K562 (cell line): ENCODE data around the gene ITIH3. TPM values are rescaled to one million over a fixed set of nuclear protein-coding genes. Genes with fewer than 3 reads are reported as not detected.

Source experiments
- ATAC-seq: fragments of 200-7000 bp; cut with Tn5 transposase; 3 replicates; pipeline ENCODE4 v1.9.1; 2020; ENCODE audit warnings: moderate library complexity
- BruUV-seq: library from RNA; stranded (reverse); fragments of 400-500 nt; replicated peaks from 2 replicates; lab custom pipeline; 2021; lab: Mats Ljungman, UMichigan
- CTCF ChIA-PET: fragments of 300-600 bp; formaldehyde crosslinking; extraction: SDS; loops from one replicate; lab custom pipeline; 2021; ENCODE audit warnings: low intra/inter-chr PET ratio; lab: Yijun Ruan, JAX
- POLR2A ChIA-PET: fragments of 300-600, 350-650 bp; sonication (Branson Sonifier 250); formaldehyde crosslinking; extraction: SDS; loops from one replicate; lab custom pipeline; 2021; ENCODE audit warnings: antibody characterized with exemption, inconsistent platforms; lab: Yijun Ruan, JAX
- DNase-seq, 4 experiments: peaks; one replicate each; pipeline versions ENCODE4 v3.0.0 to v3.0.0-alpha.2; 2011 to 2018; ENCODE audit warnings: low spot score in 3 of 4, mixed read lengths in 3 of 4; ENCODE audit errors: extremely low read depth in 1 of 4
- FAIRE-seq: peaks from 2 replicates; lab custom pipeline; 2011; peaks lifted over from hg19 to GRCh38; lab: Jason Lieb, UNC
- H2AFZ ChIP-seq: 2 replicates; pipeline ENCODE4 v1.6.0; 2011; ENCODE audit warnings: low read depth, low read length, control low read depth, inconsistent platforms
- H3K27ac ChIP-seq: fragments of 200-600 bp; 3 replicates; pipeline ENCODE4 v1.8.0; 2011; ENCODE audit warnings: low read depth, mild to moderate bottlenecking, control low read depth, inconsistent platforms, low read length, moderate library complexity, mixed read lengths; ENCODE audit errors: extremely low read depth
- H3K27me3 ChIP-seq, 2 experiments: fragments of 300-600 bp in 1 of 2; 2 replicates in 1 of 2; 3 replicates in 1 of 2; pipeline versions ENCODE4 v1.6.0 to v1.8.0; 2011; ENCODE audit warnings: inconsistent platforms in 2 of 2, low read length in 2 of 2, mild to moderate bottlenecking in 1 of 2, mixed read lengths in 1 of 2, moderate library complexity in 1 of 2; ENCODE audit not compliant: control insufficient read depth in 2 of 2, insufficient read depth in 2 of 2
- H3K36me3 ChIP-seq: fragments of 300-600 bp; 3 replicates; pipeline ENCODE4 v1.8.0; 2011; ENCODE audit warnings: mild to moderate bottlenecking, low read length, inconsistent platforms; ENCODE audit not compliant: control insufficient read depth, insufficient read depth
- H3K4me1 ChIP-seq, 2 experiments: fragments of 200-600 bp in 1 of 2; replicated peaks in 1 of 2; 2 replicates in 1 of 2; 3 replicates in 1 of 2; pipeline versions ENCODE4 v1.5.1 to v1.8.0; 2011; ENCODE audit warnings: inconsistent platforms in 2 of 2, low read length in 2 of 2, mild to moderate bottlenecking in 1 of 2, mixed read lengths in 1 of 2, moderate library complexity in 1 of 2; ENCODE audit not compliant: control insufficient read depth in 2 of 2, insufficient read depth in 2 of 2
- H3K4me2 ChIP-seq: 2 replicates; pipeline ENCODE4 v1.6.1; 2011; ENCODE audit warnings: low read length, control low read depth, inconsistent platforms, mixed read lengths; ENCODE audit not compliant: insufficient read depth
- H3K4me3 ChIP-seq: fragments of 200-600 bp; sonication (generic), shearing (Covaris generic); 2 replicates; pipeline ENCODE4 v1.5.1; 2016; ENCODE audit warnings: control low read depth, inconsistent platforms
- H3K79me2 ChIP-seq: fragments of 200-600 bp; 3 replicates; pipeline ENCODE4 v1.8.0; 2011; ENCODE audit warnings: low read length, inconsistent platforms; ENCODE audit not compliant: control insufficient read depth, insufficient read depth
- H3K9ac ChIP-seq, 2 experiments: 2 replicates each; pipeline versions ENCODE4 v1.6.0 to v1.6.1; 2011; ENCODE audit warnings: low read depth in 2 of 2, low read length in 2 of 2, control low read depth in 1 of 2, inconsistent platforms in 1 of 2, mild to moderate bottlenecking in 1 of 2, mixed read lengths in 1 of 2; ENCODE audit not compliant: insufficient read depth in 1 of 2
- H3K9me1 ChIP-seq: one replicate; pipeline ENCODE4 v1.6.0; 2011; ENCODE audit warnings: inconsistent platforms, mild to moderate bottlenecking, low read length, moderate library complexity; ENCODE audit not compliant: control insufficient read depth, insufficient read depth
- H3K9me3 ChIP-seq: replicated peaks from 2 replicates; pipeline ENCODE4 v1.5.1; 2011; ENCODE audit warnings: low read depth, low read length, inconsistent platforms; ENCODE audit not compliant: control insufficient read depth, insufficient read depth
- H4K20me1 ChIP-seq: replicated peaks from 2 replicates; pipeline ENCODE4 v1.6.1; 2011; ENCODE audit warnings: low read length, inconsistent platforms, mixed read lengths; ENCODE audit not compliant: control insufficient read depth, insufficient read depth
- CHD2 ChIP-seq: IDR thresholded peaks from 2 replicates; pipeline ENCODE4 v1.6.1; 2011; ENCODE audit warnings: low read depth, low read length
- E2F5 ChIP-seq: sonication (generic); formaldehyde crosslinking; IDR thresholded peaks from 2 replicates; pipeline ENCODE4 v1.8.0; 2022; ENCODE audit warnings: mild to moderate bottlenecking, missing genetic modification reagents
- ETS2 ChIP-seq: IDR thresholded peaks from 2 replicates; pipeline ENCODE4 v1.6.1; 2016; ENCODE audit warnings: borderline replicate concordance, missing genetic modification characterization, mild to moderate bottlenecking, moderate library complexity, missing compliant biosample characterization; ENCODE audit not compliant: poor library complexity, severe bottlenecking
- KDM2B ChIP-seq: fragments of 250-450 bp; sonication (Bioruptor Pico); IDR thresholded peaks from 2 replicates; pipeline ENCODE4 v1.8.0; 2021; ENCODE audit warnings: mild to moderate bottlenecking, moderate library complexity
- KLF1 ChIP-seq: fragments of 450-650 bp; IDR thresholded peaks from 2 replicates; pipeline ENCODE4 v1.6.1; 2016; ENCODE audit warnings: missing genetic modification characterization, missing compliant biosample characterization
- L3MBTL2 ChIP-seq: fragments of 450-650 bp; IDR thresholded peaks from 2 replicates; pipeline ENCODE4 v1.6.1; 2016; ENCODE audit warnings: mild to moderate bottlenecking, moderate library complexity
- PRMT5 ChIP-seq: sonication (generic); formaldehyde crosslinking; IDR thresholded peaks from 2 replicates; pipeline ENCODE4 v1.5.0; 2020; ENCODE audit warnings: missing genetic modification reagents
- RFX1 ChIP-seq: fragments of 450-650 bp; IDR thresholded peaks from 2 replicates; pipeline ENCODE4 v1.6.1; 2016; ENCODE audit warnings: mild to moderate bottlenecking, moderate library complexity
- RNF219 ChIP-seq: fragments of 250-450 bp; sonication (Bioruptor Pico); IDR thresholded peaks from 2 replicates; pipeline ENCODE4 v1.5.0; 2022; ENCODE audit warnings: mild to moderate bottlenecking
- SAFB2 ChIP-seq: fragments of 200-400 bp; formaldehyde crosslinking; IDR thresholded peaks from 2 replicates; pipeline ENCODE4 v1.6.1; 2018; ENCODE audit warnings: borderline replicate concordance, low read length, low read depth, moderate library complexity; ENCODE audit not compliant: severe bottlenecking
- STAT5A ChIP-seq: IDR thresholded peaks from 2 replicates; pipeline ENCODE4 v1.6.1; 2012; ENCODE audit warnings: low read length, inconsistent platforms, borderline replicate concordance
- TGIF2 ChIP-seq: sonication (generic); formaldehyde crosslinking; IDR thresholded peaks from 2 replicates; pipeline ENCODE4 v1.8.1; 2022; ENCODE audit warnings: mild to moderate bottlenecking, missing genetic modification reagents, moderate library complexity
- ZNF165 ChIP-seq: fragments of 250-450 bp; sonication (Bioruptor Pico); IDR thresholded peaks from 2 replicates; pipeline ENCODE4 v1.4.0; 2020; ENCODE audit warnings: borderline replicate concordance
- ZNF184 ChIP-seq: sonication (generic); formaldehyde crosslinking; IDR thresholded peaks from 2 replicates; pipeline ENCODE4 v1.5.0; 2020; ENCODE audit warnings: missing genetic modification reagents
- ZNF668 ChIP-seq: fragments of 250-450 bp; sonication (Bioruptor Pico); IDR thresholded peaks from 2 replicates; pipeline ENCODE4 v1.8.0; 2022; ENCODE audit warnings: mild to moderate bottlenecking, inconsistent platforms
- ZNF699 ChIP-seq: fragments of 250-450 bp; sonication (Bioruptor Pico); IDR thresholded peaks from 2 replicates; pipeline ENCODE4 v1.8.0; 2021; ENCODE audit warnings: mild to moderate bottlenecking, moderate library complexity; ENCODE audit not compliant: insufficient replicate concordance
- ZNF764 ChIP-seq: fragments of 250-450 bp; sonication (Bioruptor Pico); IDR thresholded peaks from 2 replicates; pipeline ENCODE4 v1.4.0; 2020; ENCODE audit warnings: low read depth, mild to moderate bottlenecking, moderate library complexity
- ZNF780A ChIP-seq: fragments of 250-450 bp; sonication (Bioruptor Pico); IDR thresholded peaks from 2 replicates; pipeline ENCODE4 v1.5.0; 2021; ENCODE audit warnings: mild to moderate bottlenecking
- WGBS: fragments of 100-300 bp; shearing (Covaris generic); methylation state at CpG from one replicate; pipeline ENCODE4 v1.1.6; 2016; ENCODE audit warnings: low coverage, mixed read lengths; ENCODE audit not compliant: insufficient coverage; ENCODE audit errors: missing lambda C conversion rate; 5-methylcytosine and 5-hydroxymethylcytosine counted together
- in situ Hi-C: fragments of 300-500 bp; cut with MboI; formaldehyde crosslinking; loops from 4 replicates; pipeline ENCODE4 v1.15.0; 2018; ENCODE audit warnings: inconsistent platforms, mixed read lengths
- intact Hi-C: fragments of 100-400 bp; cut with micrococcal nuclease; formaldehyde crosslinking; loops from 2 replicates; pipeline ENCODE4 v1.14.2; 2022
- polyA plus RNA-seq, 8 experiments: library from polyadenylated mRNA; depleted of rRNA in 4 of 8; stranded (reverse) in 5 of 8; unstranded in 3 of 8; fragments of >200 nt; fragmentation: Nextera tagmentation in 2 of 8; fragmentation: Illumina TruSeq in 1 of 8; extraction: Ambion mirVana in 2 of 8; extraction: Trizol in 1 of 8; gene quantifications; 2 replicates each; pipeline versions ENCODE4 v1.2.1 to v1.2.3, GENCODE V29; 2011 to 2014; ENCODE audit warnings: inconsistent platforms in 1 of 8, missing spikeins in 1 of 8
- total RNA-seq, 7 experiments: library from RNA; depleted of rRNA in 6 of 7; stranded (reverse); fragments of >200 nt in 6 of 7; fragmentation: Illumina TruSeq in 2 of 7; extraction: Trizol in 2 of 7; gene quantifications; 2 replicates each; pipeline versions ENCODE4 v1.2.1 to v1.2.3, GENCODE V29; 2011 to 2021; ENCODE audit warnings: low replicate concordance in 1 of 7

The ITIH3 gene
- total and polyA plus RNA-seq, 9 of the 15 experiments (the other 6 are each of a cell fraction or from before 2014, with no cell fraction given): 0.07 to 0.35 TPM; not detected in 7

DNA sequence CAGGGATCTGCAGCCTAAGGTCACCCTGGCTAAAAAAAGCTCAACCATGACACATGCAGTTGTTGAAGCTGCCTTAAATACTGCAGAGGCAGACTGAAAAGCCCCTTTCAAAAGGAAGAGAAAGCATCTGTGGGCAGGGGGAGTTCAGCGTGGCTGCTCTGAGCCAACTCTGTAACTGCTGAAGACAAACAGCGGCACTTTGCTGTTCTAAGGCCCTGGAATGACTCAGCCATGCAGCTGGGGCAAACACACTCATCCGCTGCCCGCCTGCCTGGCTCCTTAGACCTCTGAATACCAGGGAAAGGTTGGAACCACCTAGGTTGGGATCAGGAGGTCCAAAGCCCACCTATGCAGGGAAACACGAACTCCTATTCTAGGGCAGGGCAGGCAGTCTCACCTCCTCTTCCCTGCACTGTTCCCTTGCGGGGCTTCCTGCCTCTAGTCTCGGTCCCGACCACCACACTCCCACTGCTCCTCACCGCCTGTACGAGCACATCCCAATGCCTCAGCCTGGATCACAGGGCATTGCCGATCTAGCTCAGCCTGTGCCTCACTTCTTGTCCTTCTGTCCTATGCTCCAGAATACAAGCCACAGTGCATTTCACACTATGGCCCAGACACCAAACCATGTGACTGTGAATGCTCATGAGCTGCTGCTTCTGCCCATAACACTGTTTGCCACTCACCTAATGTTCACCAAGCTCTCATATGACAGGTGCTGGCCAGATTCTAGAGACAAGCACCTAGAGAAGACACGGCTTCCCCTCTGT lies 46.8 kb downstream of the ITIH3 start:
- FAIRE-seq (no peak), DNase-seq (no peak), ATAC-seq (no peak)
- no peak overlapping the region for H3K9ac ChIP-seq
- no peaks in the 10 kb centered on the region for H3K4me1 ChIP-seq
- ChIA-PET CTCF (no interaction called here), POLR2A (interaction anchor here (1.2 kb wide), 1 partner anchor 18 kb away, joined by 3 read pairs; no protein-coding TSS in a partner anchor)
- no peak for TF ChIP-seq L3MBTL2
- TF ChIP-seq ZNF165 (CRISPR knock-in tag): no peak
- no peak for TF ChIP-seq ZNF184
- TF ChIP-seq CHD2: no peak
- TF ChIP-seq KDM2B (CRISPR knock-in tag): no peak
- no peak for TF ChIP-seq ZNF764 (CRISPR knock-in tag)
- TF ChIP-seq PRMT5 (CRISPR knock-in tag): no peak
- TF ChIP-seq KLF1 (tag): no peak
- no peak for TF ChIP-seq TGIF2
- no peak for TF ChIP-seq RFX1
- TF ChIP-seq STAT5A: no peak
- TF ChIP-seq SAFB2: no peak
- no peak for TF ChIP-seq ZNF668
- no peak for TF ChIP-seq ZNF699 (CRISPR knock-in tag)
- no peak for TF ChIP-seq ZNF780A
- TF ChIP-seq ETS2 (tag): no peak
- TF ChIP-seq E2F5 (CRISPR knock-in tag): no peak
- no peak for TF ChIP-seq RNF219 (CRISPR knock-in tag)
- H2AFZ ChIP-seq: no peak overlapping the region
- no peaks in the 10 kb centered on the region for H3K9me1 ChIP-seq
- no TSS peak for BruUV-seq
- intact Hi-C loops: no loop called here
- H3K9me3 ChIP-seq: no peaks in the 10 kb centered on the region
- no peak overlapping the region for H3K4me3 ChIP-seq
- no peak overlapping the region for H3K27ac ChIP-seq
- in situ Hi-C loops: loop anchor here (10.0 kb wide), 1 partner anchor 233 kb away; no protein-coding TSS in a partner anchor
- H3K27me3 ChIP-seq: no peaks in the 10 kb centered on the region
- H3K4me2 ChIP-seq: no peak overlapping the region
- WGBS: 78% methylated on average over 10 of the region's 12 CpGs
- no peaks in the 10 kb centered on the region for H3K79me2 ChIP-seq
- no peaks in the 10 kb centered on the region for H3K36me3 ChIP-seq
- no peaks in the 10 kb centered on the region for H4K20me1 ChIP-seq
